Measurements from ENCODE around the gene PAK6.

- no peak for TF ChIP-seq EZH2 (IDR thresholded peaks at IDR 0.05; ENCODE audit: low read length)
- TF ChIP-seq CTCF (optimal IDR thresholded peaks at IDR 0.05 in 1 of 3, IDR thresholded peaks at IDR 0.05 in 1 of 3, conservative IDR thresholded peaks at IDR 0.05 in 1 of 3; ENCODE audit: extremely low read depth in 1 of 3, insufficient read depth in 2 of 3, low read length in 3 of 3): no peak
These were observed 34.6 kb downstream of the PAK6 start for GRCh38 chr15:40273428-40273827.

Data from keratinocyte (primary cell).